HFFc6 (cell line): Measurements from ENCODE around the gene GPC5. TPM values are rescaled to one million over a fixed set of nuclear protein-coding genes. Genes with fewer than 3 reads are reported as not detected.

Source experiments
- DNase-seq: peaks from one replicate; pipeline ENCODE4 v3.0.0-alpha.2; 2018
- H3K27ac Mint-ChIP-seq: 2 replicates; pipeline ENCODE4 v1.8.0; 2020; ENCODE audit warnings: mild to moderate bottlenecking, mixed read lengths
- H3K27me3 Mint-ChIP-seq: 2 replicates; pipeline ENCODE4 v1.8.0; 2021; ENCODE audit warnings: mild to moderate bottlenecking, moderate library complexity, mixed read lengths; ENCODE audit not compliant: insufficient read depth
- H3K36me3 Mint-ChIP-seq: 2 replicates; pipeline ENCODE4 v1.8.0; 2021; ENCODE audit warnings: low read depth, mixed read lengths
- H3K4me1 Mint-ChIP-seq: 2 replicates; pipeline ENCODE4 v1.8.0; 2020; ENCODE audit warnings: low read depth, mixed read lengths
- H3K4me3 Mint-ChIP-seq: 2 replicates; pipeline ENCODE4 v1.8.0; 2020; ENCODE audit warnings: mild to moderate bottlenecking, moderate library complexity, mixed read lengths
- H3K9me3 Mint-ChIP-seq: 2 replicates; pipeline ENCODE4 v1.8.0; 2020; ENCODE audit warnings: mild to moderate bottlenecking, mixed read lengths
- CTCF ChIP-seq: fragments of 200-600 bp; sonication (generic); IDR thresholded peaks from 2 replicates; pipeline ENCODE4 v1.5.0; 2021; ENCODE audit warnings: antibody characterized with exemption, mild to moderate bottlenecking
- total RNA-seq, 6 experiments: library from RNA; stranded (reverse); fragmentation: NEBNext Ultra II Directional; extraction: Animal tissue kit (Norgen Biotek cat#: 25700); gene quantifications; 2 replicates in 1 of 6; 3 replicates in 5 of 6; pipeline ENCODE4 v1.2.3, GENCODE V29; 2021

The GPC5 gene
- total RNA-seq, 6 experiments from 2014 or later: 0.06 TPM; not detected in 5

- no peak for TF ChIP-seq CTCF
- Mint-ChIP-seq H3K27ac (no peak overlapping the region), H3K4me1 (no peaks in the 10 kb centered on the region), H3K9me3 (peaks cover 18% of the 10 kb centered on the region), H3K27me3 (no peaks in the 10 kb centered on the region; the same call in 1 of the 2 replicates), H3K4me3 (no peak overlapping the region; the same call in 1 of the 2 replicates), H3K36me3 (peaks cover 8% of the 10 kb centered on the region; the same call in 1 of the 2 replicates)
- no peak for DNase-seq
Observed at GRCh38 chr13:91659256-91660075, 261.0 kb downstream of the GPC5 start.

- no peaks in the 10 kb centered on the region for H3K4me1 Mint-ChIP-seq
- no peak overlapping the region for H3K27ac Mint-ChIP-seq
- no peak for DNase-seq
- no peak overlapping the region for H3K4me3 Mint-ChIP-seq
- H3K9me3 Mint-ChIP-seq: peaks cover 18% of the 10 kb centered on the region
- TF ChIP-seq CTCF: no peak
- H3K36me3 Mint-ChIP-seq: peaks cover 8% of the 10 kb centered on the region; the same call in 1 of the 2 replicates
- no peaks in the 10 kb centered on the region; the same call in 1 of the 2 replicates for H3K27me3 Mint-ChIP-seq
Observed at GRCh38 chr13:91660076-91660415, 261.6 kb downstream of the GPC5 start.

GRCh38 chr13:91661692-91662490, 263.5 kb downstream of the GPC5 start:
- peaks cover 18% of the 10 kb centered on the region for H3K9me3 Mint-ChIP-seq
- no peak for TF ChIP-seq CTCF
- peaks cover 8% of the 10 kb centered on the region; the same call in 1 of the 2 replicates for H3K36me3 Mint-ChIP-seq
- no peak for DNase-seq
- no peaks in the 10 kb centered on the region; the same call in 1 of the 2 replicates for H3K27me3 Mint-ChIP-seq
- no peaks in the 10 kb centered on the region for H3K4me1 Mint-ChIP-seq
- H3K27ac Mint-ChIP-seq: no peak overlapping the region
- no peak overlapping the region for H3K4me3 Mint-ChIP-seq

GRCh38 chr13:91664039-91664438, 265.6 kb downstream of the GPC5 start:
- no peak overlapping the region for H3K27ac Mint-ChIP-seq
- H3K27me3 Mint-ChIP-seq: no peaks in the 10 kb centered on the region; the same call in 1 of the 2 replicates
- H3K4me1 Mint-ChIP-seq: no peaks in the 10 kb centered on the region
- no peak for TF ChIP-seq CTCF
- peaks cover 22% of the 10 kb centered on the region for H3K9me3 Mint-ChIP-seq
- no peak overlapping the region for H3K4me3 Mint-ChIP-seq
- H3K36me3 Mint-ChIP-seq: peaks cover 8% of the 10 kb centered on the region; the same call in 1 of the 2 replicates
- DNase-seq: no peak

- TF ChIP-seq CTCF: no peak
- no peaks in the 10 kb centered on the region; the same call in 1 of the 2 replicates for H3K27me3 Mint-ChIP-seq
Observed at GRCh38 chr13:91667486-91667885, 269.1 kb downstream of the GPC5 start.

More at GRCh38 chr13:91667486-91667885, 269.1 kb downstream of the GPC5 start:
- H3K27ac Mint-ChIP-seq: no peak overlapping the region
- no peaks in the 10 kb centered on the region for H3K36me3 Mint-ChIP-seq
- no peak for DNase-seq
- peaks cover 30% of the 10 kb centered on the region for H3K9me3 Mint-ChIP-seq
- H3K4me3 Mint-ChIP-seq: no peak overlapping the region
- H3K4me1 Mint-ChIP-seq: no peaks in the 10 kb centered on the region
